Tibial nerve (tissue), 4 donors: ENCODE results near the gene CRIP3.

Experiments used
- EP300 ChIP-seq, 2 donors: sonication (generic); formaldehyde crosslinking; IDR thresholded peaks; one replicate each; pipeline ENCODE4 v1.6.1; 2017; ENCODE audit warnings: antibody characterized with exemption in 2 of 2, mild to moderate bottlenecking in 1 of 2
- POLR2A ChIP-seq, 2 donors: fragments of 450-650 bp; IDR thresholded peaks; one replicate each; pipeline ENCODE4 v1.6.1; 2017; ENCODE audit warnings: antibody characterized with exemption in 2 of 2, mild to moderate bottlenecking in 2 of 2, moderate library complexity in 2 of 2
- TF ChIP-seq, protein P1 (sequence below), 5 experiments: fragments of 200-600 bp in 3 of 5; fragments of 450-650 bp in 2 of 5; sonication (generic) in 3 of 5; IDR thresholded peaks; one replicate each; pipeline ENCODE4 v1.5.1; 2016 to 2019; ENCODE audit warnings: antibody characterized with exemption in 5 of 5, mild to moderate bottlenecking in 3 of 5, moderate library complexity in 2 of 5

DNA sequence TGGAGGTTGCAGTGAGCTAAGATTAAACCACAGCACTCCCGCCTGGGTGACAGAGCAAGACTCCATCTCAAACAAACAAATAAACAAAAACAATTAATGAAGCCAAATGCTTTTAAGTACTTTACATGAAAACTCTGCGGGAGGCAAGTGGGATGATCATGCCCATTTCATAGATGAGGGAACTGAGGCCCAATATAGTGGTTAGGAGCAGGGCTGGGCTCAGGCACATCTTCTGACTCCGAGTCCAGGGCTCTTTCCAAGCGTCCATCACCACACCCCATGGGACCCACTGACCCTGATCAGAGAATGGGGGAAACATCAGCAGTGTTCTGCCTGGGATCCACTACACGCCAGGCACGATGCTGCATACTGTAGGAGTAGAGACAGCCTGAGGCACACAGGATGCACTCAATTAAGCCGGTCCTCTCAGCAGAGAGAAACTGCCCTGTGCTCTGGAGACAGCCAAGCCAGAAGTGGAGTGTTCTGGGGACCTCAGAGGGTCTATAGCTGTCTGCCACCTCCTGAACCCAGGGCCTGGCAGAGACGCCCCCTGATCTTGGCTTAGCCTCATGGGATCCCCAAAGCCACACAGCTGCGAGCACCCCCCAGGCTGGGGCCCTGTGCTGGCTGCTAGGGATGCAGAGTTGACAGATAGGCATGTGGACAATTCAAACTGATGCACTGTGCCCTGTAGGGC lies 51.8 kb downstream of the CRIP3 start:
- TF ChIP-seq, protein P1, sequence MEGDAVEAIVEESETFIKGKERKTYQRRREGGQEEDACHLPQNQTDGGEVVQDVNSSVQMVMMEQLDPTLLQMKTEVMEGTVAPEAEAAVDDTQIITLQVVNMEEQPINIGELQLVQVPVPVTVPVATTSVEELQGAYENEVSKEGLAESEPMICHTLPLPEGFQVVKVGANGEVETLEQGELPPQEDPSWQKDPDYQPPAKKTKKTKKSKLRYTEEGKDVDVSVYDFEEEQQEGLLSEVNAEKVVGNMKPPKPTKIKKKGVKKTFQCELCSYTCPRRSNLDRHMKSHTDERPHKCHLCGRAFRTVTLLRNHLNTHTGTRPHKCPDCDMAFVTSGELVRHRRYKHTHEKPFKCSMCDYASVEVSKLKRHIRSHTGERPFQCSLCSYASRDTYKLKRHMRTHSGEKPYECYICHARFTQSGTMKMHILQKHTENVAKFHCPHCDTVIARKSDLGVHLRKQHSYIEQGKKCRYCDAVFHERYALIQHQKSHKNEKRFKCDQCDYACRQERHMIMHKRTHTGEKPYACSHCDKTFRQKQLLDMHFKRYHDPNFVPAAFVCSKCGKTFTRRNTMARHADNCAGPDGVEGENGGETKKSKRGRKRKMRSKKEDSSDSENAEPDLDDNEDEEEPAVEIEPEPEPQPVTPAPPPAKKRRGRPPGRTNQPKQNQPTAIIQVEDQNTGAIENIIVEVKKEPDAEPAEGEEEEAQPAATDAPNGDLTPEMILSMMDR (IDR thresholded peaks at IDR 0.05): no peak
- TF ChIP-seq POLR2A (IDR thresholded peaks at IDR 0.05) (no peak), EP300 (IDR thresholded peaks at IDR 0.05) (no peak)
